CD1c-positive myeloid dendritic cell (primary cell): ENCODE measurements around the gene WNT6.

Experiments
- DNase-seq: peaks from one replicate; pipeline ENCODE4 v3.0.0-alpha.2; 2016; ENCODE audit errors: extremely low spot score

The WNT6 gene

DNA sequence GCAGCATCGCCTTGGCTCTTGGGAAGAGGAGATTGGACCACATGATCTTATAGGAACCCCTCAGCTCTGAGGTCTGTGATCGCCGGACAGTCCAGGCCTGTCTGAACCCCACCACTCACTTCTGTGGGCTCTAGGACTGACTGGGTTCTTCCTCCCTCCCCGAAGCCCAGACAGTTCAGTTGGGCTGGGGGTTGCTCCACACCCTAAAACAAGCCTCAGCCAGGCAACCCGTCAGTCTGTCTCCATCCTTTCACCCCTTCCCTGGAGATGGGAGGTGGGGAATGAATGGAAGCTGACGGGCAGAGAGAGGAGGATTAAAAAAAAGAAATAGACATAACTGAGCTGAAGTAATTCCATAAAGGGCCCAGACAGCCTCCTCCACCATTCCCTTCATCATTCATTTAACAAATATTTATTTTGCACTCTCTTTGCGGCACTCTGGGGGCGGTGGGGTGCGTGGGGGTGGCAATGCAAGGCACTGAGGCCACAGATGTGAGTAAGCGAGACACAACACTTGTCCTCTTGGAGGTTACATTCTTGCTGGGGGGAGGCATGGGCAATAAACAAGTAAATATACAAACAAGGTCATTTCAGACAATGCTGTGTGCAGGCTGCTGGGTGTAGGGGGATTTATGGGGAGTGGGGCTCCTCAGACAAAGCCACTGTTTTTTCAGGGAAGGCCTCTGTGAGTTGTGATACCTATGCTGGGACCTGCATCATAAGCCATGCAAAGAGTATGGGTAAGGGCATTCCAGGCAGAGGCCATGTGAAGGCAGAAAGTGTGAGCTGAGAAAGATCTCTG, 33.9 kb downstream of the WNT6 start:
- no peak for DNase-seq

DNA sequence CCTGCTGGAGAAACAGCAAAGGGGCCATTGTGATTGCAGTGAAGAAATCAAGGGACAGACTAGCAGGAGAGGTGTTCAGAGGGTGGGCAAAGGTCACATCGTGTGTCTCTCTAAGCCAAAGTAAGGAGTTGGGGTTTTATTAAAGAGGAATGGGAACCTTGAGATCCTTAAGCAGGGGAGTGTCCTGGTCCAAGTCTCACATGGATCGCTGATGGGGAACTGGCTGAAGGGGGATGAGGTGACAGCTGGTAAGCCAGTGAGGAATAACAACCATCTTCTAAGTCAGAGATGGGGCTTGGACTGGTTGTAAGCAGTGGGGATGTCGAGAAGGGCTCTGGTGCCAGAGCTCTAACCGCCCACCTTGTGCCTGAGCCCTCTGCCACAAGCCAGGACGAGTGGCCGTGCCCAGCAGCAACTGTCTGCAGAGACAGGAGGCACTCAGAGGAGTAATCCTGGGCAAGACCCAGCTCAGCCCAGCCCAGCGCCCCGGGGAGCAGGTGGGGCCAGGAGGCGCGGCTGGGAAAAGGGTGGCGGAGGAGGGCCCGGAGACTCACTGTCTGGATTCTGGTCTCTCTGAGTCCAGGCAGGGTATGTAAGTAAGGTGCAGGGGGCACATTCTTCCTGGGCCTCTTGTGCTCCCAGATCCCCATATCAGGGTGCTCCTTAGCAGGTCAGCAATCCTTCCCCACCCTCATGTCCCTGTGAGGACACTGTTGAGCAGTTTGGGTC, 34.7 kb downstream of the WNT6 start:
- DNase-seq = no peak

DNA sequence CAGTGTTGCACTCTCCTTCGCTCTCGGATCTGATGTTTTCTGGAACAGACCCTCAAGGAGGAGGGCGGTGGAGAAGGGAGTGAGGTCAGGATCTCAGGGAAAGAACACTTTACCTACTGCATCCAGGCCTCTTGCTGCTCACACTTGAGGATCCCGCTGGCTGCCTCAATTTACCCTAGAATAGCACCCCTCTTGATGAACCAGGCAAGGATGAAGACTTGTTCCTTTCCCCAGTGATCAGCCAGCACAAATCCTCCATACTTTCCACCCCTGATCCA, 35.2 kb downstream of the WNT6 start:
- no peak for DNase-seq

DNA sequence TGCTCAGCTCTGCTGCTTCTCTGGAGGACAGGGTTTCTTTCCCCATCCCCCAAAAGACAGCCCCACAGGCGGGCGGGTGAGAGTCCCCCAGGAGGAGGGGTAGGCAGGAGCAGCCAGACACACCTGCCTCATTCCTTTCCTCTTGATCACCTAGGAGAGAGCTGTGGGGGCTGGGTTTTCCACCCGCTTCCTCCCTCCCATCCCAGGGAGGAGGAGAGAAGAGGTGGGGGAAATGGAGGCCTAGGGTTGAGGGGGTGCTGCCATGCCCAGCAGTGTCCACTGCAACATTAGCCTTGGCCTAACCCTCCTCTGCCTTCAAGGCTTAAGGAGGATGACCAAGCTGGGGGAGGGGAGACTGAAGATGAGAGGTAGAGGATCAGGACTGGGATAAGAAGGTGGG, 35.7 kb downstream of the WNT6 start:
- DNase-seq = no peak

DNA sequence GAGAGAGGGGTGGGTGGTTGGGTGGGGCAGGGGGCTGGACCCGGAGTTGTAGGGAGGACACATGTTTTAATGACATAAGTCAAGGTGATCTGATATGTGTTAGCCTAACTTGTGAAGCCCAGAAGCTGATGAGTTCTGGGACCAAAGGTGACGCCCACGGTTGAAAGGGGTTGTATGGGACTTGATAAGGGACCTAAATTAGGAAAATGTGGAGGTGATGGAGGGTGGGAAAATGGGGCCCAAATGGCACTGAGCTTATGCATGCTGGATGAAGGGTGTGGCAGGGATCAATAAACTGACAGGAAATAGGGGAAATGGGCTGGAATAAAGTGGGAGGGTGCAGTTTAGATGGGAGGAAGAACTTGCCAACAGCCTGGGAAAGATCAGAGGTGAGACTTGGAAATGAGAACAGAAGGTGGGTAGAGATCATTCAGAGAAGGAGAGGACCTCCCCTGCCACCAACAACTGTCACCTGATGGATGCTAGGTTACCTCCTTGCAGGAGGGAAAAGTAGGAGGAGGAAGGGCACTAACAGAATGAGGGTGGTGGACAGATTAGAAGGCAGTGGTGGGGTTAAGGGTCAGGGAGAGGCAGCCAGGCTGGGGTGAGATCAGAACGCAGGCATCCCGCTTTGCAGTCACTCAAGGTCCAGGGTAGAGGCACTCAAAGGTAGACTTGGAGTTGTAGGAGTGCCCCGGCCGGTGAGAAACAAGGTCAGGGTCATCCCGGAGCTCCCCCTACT, 36.3 kb downstream of the WNT6 start:
- DNase-seq = no peak

DNA sequence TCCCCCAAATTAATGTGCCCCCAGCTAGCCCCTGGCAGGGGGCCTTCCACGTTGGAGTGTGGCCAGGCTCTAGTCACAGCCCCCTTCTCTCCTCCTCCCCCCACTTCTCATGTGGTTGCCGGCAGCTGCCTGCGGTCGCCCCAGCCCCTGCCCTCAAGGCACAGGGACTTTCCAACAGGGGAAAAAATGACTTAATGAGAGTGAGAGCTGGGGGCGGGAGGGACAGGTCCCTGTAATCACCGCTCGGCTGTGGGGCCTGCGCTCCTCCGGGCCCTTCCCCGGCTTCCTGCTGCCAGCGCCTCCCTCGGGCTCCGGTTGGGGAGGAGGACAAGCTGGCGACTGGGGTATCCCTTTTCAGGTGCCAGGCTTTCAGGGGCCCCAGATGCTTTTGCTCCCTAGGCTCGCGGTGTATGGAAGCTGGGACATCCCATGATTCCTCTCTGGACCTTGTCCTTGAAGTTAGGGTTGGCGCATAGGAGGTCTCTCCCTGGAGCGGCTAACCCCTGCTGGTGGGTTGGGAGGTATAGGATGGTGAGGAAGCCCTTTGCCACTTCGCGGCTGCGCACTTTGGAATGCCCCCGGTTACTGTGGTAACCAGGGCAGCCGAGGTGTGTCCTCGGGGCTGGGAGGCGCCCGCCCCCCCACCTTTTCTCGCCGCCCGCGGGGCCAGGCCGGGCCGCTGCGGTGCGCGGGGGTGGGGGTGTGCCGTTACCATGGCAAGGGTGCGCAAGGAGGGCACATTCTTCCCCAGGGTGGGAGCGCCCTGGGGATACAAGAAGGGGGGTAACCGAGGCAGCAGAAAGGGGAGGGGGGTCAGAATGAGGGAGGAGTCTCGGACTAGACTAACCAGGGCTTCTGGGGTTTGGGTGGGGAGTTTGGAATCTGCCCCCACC, 37.1 kb downstream of the WNT6 start:
- DNase-seq = peak; percentile 75

DNA sequence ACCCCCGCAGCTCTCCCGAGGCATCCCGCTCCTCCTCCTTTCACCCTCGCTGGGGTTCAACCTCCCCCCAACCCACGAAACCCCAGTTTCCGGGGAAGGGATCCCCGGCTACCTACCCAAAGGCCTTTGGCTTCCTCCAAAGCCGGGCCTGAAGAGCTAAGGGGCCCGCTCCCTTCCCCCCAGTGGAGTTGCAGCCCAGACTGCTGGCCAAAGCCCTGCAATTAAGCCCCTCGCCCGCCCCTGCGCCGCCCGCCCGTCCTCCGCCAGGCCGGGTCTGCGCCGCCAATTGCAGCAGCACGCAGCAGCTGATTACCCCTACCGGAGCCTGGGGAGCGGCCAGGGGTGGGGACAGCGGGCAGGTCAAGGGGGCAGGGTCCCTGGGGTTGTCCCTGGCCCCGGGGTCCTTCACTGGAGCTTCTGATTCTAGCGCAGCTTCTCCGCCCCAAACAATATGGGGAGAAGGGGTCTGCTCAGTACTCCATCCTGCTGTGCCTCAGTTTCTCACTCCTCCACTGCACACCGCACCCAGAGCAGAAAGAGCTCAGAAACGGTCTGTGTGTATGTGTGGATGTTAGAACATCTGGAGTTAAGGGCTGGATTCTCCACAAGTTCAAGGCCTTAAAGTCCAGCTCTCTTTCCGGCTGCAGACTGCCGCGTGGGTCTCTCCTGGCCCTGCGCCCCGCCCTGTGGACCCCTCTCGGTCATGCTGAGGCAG, 37.9 kb downstream of the WNT6 start:
- DNase-seq = no peak

DNA sequence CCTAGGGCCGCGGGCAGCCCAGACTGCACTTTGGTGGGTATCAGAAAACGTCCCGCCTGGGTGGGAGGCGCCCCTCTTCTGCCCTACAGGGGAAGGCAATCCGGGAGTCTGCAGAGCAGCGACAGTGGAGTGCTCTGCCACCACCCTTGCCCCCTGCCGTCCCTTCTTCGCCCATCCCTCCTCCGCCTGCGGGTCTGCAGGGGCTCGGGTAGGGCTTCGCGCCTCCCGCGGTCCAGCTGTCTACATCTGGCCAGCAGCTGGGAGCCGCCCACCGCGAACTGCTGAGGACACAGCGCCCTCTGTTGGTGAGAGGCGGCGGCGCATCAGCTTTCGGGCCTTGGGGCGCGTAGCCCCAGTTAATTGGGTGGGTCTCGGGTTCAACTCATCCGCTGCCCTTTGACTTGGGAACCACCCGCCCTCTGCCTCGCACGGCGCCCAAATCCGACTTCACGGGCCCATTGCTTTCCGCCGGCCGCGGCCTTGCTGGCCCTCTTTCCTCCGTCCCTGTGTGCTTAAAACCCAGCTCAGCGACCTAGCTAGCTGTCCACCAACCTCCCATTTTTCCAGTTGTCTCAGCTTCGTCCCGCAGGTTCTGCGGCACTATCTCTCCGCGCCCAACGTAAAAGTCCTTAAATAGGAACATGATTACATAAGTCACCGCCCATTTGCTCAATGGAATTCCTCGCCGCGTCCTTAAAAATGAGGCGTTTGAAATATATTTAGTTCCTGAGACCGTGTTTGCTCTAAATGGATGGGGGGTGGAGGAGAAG, 38.7 kb downstream of the WNT6 start:
- DNase-seq = peak; percentile 81

DNA sequence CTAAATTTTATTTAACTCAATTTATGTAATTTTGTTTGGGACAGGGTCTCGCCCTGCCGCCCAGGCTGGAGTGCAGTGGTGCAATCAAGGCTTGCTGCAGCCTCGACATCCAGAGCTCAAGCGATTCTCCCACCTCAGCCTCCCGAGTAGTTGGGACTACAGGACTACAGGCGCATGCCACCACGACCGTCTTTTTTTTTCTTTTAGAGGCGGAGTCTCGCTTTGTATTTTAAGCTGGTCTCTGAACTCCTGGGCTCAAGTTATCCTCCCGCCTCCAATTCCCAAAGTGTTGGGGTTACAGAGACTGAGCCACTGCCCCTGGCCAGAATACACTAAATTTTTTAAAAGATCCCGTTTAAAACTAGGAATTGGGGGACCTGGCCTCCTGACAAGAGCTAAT, 39.5 kb downstream of the WNT6 start:
- no peak for DNase-seq

DNA sequence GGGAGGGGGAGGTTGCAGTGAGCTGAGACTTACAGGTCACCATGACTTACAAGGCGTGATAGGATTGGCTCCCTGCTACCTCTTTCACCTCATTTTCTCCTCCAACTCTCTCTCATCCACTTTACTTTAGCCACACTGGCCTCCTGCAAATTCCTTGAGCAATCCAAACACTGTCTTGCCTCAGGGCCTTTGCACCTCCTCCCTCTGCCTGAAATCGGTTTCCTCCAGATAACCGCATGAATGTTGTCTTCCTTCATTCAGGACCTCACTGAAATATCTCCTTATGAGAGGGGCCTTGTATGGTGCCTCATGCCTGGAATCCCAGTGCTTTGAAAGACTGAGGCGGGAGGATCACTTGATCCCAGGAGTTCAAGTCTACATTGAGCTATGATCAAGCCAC, 42.8 kb downstream of the WNT6 start:
- DNase-seq = no peak

DNA sequence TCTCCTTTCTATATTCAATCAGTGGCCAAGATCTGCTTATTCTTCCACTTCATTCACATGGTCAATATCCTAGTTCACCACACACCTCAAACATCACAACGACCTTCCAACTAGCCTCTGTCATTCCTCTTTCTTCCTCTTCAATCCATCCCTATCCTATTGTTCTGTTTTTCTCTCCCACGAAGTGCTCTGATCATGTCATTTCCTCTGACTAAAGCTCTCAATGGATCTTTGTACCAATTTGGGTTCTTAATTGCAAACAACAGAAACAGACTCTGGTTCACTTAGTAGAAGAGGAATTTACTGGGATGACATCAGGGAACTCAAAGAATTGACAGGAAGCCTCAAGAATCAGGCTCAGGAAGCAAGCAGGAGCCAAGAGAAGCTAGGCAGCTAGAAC, 44.6 kb downstream of the WNT6 start:
- DNase-seq = no peak

DNA sequence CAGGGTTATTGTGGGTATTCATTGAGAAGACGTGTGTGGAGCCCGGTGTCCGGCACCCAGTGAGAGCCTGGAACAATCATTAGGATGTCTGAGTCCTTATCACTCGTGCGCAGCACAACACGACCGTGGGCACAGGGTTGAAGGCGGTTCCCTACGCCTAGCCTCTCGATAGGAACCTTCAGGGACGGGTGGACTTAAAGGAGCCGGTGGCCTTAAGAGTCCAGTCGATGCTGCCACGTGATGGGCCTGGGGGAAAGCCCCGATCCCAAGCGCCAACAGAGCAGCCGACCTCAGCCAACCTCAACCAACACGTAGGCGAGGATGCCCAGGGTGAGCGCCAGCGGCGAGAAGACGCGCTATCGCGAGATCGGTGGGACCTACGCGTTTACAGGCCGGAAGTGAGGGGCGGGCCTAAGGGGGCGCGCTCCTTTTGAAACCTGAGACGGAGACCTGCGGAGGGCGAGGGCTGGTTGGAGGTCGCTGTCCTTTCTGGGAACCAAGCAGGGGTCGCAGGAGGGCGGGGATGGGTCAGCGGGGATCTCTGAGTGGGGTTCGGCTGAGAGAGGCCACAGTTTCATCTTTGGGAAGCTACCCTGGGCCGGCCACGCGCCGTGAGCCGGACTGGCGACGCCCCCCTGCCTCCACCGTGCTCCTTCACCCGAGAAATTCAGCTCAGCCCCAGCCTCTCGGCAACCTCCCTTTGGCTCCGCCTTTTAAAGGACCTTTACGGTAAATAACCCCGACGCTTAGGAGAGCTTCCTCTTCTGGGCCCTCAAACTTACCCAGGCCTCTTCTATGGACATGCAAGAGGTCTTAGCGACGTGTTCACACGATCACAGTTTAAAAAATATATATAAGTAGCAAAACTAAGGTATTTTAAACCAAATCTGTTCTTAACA, 49.4 kb downstream of the WNT6 start:
- peak; percentile 94 for DNase-seq

DNA sequence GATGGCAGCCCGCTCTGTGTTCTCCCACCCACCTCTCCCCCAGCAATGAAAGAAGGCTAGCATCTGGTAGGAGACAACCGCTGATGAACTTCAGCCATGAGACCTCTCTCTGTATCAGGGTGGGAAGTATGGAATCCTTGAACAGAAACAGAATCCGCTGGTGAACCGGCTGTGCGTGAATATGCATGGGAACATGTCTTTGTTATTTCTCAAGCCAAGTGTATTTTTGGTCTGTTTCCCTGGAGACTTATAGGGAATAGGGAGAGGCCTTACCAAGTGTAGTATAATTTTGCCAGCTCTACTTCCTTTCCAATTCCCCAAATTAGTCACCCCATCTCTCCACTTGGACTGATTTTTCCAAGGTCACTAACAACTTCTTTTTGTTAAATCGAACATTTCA, 51.1 kb downstream of the WNT6 start:
- DNase-seq = no peak

DNA sequence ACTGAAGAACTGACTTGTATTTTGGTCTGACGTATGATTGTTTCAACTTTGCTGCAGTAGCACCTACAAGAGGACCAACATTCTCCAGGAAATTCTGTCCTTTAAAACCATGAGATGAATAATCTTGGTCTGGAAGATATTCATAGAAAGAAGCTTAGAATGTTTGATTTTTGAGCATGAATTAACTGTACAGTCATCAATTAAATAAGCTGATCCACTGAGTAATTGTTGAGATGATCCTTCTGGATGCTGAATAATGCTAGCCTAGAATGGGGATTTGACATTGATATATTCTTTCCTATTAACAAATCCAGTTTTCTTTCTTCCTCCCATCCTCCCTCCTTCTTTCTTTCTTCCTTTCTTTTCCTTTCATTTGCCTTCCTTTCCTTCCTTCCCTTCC, 60.9 kb downstream of the WNT6 start:
- no peak for DNase-seq
